GM12874 (cell line): Measurements from ENCODE around the gene MLN.

ENCODE experiments used
- TF ChIP-seq, protein P1 (sequence below): IDR thresholded peaks from 2 replicates; pipeline ENCODE4 v1.5.1; 2011; ENCODE audit warnings: low read depth, mild to moderate bottlenecking, control low read depth, low read length, moderate library complexity; ENCODE audit not compliant: insufficient read depth

Gene MLN, protein sequence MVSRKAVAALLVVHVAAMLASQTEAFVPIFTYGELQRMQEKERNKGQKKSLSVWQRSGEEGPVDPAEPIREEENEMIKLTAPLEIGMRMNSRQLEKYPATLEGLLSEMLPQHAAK

DNA sequence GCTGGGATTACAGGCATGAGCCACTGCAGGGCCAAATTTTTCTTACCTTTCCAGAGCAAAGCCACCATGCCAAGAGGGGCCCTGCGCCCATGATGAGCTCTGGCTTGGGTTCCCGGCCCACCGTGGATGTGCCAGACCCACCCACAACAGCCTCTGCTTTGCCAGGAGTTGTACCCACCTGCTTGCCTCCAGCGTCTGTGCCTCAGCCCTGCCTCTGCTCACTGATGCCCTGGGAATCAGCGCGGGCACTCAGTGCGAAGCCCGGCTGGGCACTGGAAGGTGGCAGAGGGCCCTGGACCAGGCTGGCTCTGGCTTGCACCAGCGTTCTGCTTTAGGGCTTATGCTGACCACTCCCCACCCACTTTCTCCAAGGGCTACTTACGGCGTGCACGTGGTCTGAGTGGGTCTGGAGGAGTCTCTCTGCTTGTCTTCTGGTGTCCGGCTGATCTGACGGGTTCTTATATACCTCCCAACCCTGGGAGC is at the start of gene MLN:
Gene MLN (minus strand): TSS at position 433 of the 483 bp plus-strand sequence. CDS start 2,840 bp downstream, outside the sequence.
- TF ChIP-seq, protein P1, sequence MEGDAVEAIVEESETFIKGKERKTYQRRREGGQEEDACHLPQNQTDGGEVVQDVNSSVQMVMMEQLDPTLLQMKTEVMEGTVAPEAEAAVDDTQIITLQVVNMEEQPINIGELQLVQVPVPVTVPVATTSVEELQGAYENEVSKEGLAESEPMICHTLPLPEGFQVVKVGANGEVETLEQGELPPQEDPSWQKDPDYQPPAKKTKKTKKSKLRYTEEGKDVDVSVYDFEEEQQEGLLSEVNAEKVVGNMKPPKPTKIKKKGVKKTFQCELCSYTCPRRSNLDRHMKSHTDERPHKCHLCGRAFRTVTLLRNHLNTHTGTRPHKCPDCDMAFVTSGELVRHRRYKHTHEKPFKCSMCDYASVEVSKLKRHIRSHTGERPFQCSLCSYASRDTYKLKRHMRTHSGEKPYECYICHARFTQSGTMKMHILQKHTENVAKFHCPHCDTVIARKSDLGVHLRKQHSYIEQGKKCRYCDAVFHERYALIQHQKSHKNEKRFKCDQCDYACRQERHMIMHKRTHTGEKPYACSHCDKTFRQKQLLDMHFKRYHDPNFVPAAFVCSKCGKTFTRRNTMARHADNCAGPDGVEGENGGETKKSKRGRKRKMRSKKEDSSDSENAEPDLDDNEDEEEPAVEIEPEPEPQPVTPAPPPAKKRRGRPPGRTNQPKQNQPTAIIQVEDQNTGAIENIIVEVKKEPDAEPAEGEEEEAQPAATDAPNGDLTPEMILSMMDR = no peak

DNA sequence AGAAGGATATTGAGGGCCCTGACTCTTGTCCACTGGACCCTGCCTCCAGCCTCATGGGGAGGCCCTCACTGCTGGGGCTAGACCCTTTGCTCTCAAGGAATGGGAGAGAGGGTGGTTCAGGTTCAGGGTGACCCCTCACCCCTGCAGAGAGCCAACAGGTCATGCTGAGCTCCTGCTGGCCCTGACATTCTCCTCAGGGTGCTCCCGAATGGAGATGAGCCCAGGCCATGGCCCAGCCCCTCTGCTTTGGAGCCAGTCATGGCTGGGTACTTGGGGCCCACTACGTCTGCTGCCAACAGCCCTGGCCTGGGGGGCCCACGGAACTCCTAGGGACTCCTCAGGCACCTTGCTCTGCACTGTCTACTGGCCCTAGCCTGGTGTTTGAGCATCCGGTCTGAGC is 49.2 kb upstream of the MLN start:
- TF ChIP-seq, protein P1 = no peak

DNA sequence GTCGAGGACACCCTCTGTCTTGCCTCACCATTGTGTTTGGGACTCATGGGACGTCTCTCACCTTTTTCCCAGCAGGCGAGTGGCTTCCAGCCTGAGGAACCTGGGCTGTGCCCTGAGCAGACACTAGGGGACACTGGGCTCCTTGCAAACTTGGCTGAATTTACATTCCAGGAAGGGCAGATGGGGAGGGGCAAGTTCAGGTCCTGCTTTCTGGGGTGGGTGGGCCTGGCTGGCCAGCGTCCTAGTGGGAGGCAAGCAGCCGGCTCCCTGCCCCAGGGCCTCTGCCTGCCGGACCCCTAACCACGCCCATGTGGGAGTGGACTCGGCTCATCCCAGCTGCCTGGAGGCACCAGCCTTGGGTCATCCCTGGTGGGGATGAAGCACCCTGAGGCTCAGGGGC is 48.2 kb upstream of the MLN start:
- TF ChIP-seq, protein P1 = peak; percentile 43; the same call in 1 of the 2 replicates

DNA sequence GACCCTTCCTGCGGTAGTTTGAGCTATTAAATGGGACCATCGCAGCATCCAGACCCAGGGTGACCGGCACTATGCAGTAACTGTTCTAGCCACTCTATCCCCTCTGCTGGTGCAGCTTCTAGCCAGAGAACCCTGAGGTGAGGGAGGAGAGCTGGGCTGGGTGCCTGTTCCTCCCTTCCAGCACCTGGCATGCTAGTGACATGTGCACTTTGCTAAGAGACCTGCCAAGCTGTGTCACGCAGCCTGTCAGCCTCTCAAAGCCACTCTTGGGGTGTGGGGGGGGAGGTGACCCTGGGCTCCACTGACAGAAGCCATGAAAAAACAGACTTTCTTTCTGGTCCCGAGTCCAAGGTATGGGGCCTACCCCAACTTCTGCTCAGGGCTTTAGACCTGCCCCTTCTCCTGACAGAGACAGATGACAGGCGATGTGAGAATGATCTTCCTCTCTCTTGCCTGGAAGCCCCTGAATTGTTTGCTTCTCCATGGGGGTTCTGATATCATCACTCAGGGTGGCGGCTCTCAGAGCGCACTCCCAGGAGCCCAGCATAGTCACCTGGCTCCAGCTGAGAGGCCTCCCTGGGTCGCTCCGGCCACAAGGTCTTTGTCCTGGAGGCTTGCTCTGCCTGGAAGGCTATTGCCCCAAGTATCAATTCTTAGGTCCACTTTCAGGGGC is 47.2 kb upstream of the MLN start:
- TF ChIP-seq, protein P1 = no peak

DNA sequence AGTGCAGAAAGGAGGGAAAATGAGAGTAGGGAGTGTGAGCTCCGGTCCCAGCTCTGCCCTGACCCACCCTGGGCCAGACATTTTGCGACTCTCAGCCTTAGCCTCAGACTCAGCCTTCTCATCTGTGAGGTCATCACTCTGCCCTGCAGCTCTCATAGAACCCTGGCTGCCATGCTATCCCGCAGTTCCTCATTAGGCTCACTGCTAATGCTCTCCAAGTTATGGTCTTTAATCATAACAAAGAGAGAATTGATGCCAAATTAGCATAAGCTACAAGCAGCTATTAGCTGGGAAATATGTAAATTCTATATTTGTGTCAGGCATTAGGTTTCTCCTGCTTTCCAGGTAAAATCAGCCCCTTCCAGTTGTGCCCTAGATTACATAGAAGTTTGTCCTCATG is 46.5 kb upstream of the MLN start:
- TF ChIP-seq, protein P1 = no peak

DNA sequence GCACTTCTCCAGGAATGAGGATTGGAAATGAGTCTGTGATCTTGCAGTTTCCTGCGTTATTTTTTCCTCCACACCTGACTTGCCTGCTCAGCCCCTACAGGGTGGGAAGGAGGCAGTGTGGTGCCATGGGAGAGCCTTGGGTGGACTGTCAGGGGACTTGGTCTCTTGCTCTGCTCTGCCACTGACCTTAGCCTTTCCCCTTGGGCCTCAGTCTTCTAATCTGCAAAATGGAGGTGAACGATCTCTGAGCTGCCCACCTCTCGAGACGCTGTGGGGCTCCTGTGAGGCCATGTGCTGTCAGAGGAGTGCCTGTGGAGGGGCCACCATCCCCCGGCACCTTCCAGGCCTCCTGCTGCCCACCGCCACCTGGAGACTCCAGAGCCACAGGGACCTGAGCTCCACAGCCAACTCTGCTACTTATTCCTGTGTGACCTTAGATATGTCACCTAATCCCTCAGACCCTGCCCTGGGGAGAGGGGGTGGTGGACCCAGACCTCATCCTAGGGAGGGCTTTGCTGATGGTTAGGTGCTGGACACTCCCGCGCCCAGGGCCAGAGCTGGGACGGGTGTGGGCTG is 45.8 kb upstream of the MLN start:
- TF ChIP-seq, protein P1 = no peak

DNA sequence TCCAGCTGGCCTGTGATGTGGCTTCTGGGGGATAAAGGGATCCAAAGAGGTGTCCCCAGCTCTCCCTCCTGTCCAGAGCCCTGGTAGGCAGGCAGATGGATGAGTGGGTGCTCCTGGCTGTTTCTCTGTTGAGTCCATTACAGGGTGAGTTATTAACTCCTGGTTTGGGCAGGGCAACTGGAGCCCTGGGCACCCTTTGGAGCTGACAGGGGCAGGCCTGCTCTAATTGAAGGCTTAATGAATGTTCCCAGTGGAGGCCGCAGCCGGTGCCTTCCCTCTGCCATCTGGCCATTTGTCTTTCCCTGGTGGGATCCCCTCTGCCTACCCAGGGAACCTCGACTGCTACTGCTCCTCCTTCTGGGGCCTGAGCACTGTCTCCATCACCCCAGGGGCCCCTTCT is 44.7 kb upstream of the MLN start:
- TF ChIP-seq, protein P1 = no peak
